ENCODE results near the gene C1orf146.

Gene C1orf146, protein sequence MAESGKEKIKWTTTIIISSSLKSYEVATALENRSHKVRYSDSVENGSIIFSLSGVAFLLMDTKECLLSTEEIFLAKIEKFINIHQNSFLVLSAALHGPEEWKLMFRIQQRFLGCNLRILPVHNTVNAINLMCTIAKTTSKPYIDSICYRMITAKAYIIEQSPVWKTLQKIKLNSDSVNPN

DNA sequence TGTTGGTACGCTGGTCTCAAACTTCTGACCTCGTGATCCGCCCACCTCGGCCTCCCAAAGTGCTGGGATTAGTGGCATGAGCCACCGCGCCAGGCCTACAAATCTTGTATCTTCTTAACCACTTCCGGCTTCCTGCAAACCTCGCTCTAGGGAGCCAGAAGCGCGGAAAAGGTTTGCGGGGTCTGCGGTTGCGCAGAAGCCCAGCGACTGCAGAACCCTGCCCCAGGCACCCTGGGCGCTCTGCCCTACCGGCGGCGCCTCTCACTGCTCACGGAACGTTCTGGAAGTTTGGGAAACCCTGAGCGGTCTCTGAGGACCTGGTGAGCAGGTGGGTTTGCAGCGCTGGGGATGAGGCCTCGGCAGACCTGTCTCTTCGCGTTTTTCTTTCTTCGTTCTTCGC lies at the start of gene C1orf146:
C1orf146 (plus strand) TSS at position 195 of the 400 bp plus-strand sequence. CDS start 13,506 bp downstream, outside the sequence.
- H3K36me3 Mint-ChIP-seq (ENCODE audit: low read depth) = no peaks in the 10 kb centered on the region
- peaks cover 6% of the 10 kb centered on the region for H3K27me3 Mint-ChIP-seq (ENCODE audit: low read depth)
- H3K9me3 Mint-ChIP-seq = no peaks in the 10 kb centered on the region
- no peaks in the 10 kb centered on the region for H3K4me1 Mint-ChIP-seq (ENCODE audit: low read depth)
- H3K27ac Mint-ChIP-seq = no peak within 1 kb of the TSS
- no peak within 1 kb of the TSS for H3K4me3 Mint-ChIP-seq

DNA sequence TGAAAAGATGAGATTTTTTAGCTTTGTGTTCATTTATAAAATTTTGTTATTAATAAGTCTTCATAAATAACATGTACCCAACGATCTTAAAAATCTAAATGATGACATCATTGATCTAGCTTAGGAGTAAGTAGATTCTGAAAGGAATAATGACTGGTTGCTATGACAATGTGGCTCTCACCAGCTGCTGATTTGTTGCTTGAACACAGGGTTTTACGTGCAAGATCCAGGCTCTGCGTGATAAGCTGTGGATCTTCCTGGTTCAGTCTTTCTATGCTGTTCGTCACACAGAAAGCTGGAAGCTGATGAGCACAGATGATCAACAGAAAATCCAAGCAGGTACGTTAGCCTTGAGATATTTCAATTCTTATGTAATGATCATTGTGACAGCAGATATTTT lies 49.1 kb upstream of the C1orf146 start:
- H3K36me3 Mint-ChIP-seq (ENCODE audit: low read depth) = no peaks in the 10 kb centered on the region
- no peaks in the 10 kb centered on the region for H3K27me3 Mint-ChIP-seq (ENCODE audit: low read depth)
- no peak overlapping the region for H3K4me3 Mint-ChIP-seq
- H3K9me3 Mint-ChIP-seq = no peaks in the 10 kb centered on the region
- H3K27ac Mint-ChIP-seq = no peak overlapping the region
- H3K4me1 Mint-ChIP-seq (ENCODE audit: low read depth) = no peaks in the 10 kb centered on the region

DNA sequence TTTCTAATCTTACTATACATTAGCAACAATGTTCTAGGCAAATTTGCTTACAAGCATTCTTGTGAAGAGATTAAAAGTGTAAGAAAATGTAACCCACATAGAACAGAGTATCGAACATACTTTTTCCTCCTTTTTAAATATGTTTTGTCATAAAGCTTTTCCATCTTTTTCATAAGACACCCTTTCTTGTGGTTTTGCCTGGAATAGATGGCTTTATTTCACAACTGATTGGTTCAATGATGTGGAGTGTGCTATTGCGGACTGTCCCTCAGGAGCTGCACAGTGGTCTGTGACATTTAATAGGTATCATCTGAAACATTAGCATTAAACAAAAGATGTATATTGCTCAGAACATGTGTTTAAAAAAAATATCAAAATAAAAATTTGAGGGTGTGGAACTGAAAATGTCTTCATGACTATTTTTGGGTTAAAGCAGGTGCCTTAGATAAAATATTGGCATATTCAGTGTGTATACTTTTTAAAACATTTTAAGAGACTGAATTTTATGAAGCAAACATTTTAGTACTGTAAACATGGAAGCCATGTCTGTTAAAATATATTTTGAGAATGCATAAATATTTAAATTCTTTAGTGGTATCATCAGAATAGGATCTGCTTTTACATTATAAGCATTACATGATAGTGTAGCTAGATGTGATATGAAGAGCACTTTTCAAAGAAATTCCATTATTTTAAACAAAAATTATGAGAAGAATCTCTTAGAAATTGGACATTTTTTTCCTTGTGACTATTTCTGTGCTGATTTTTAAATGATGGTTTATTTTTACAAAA lies 48.3 kb upstream of the C1orf146 start:
- H3K4me3 Mint-ChIP-seq = no peak overlapping the region
- H3K9me3 Mint-ChIP-seq = no peaks in the 10 kb centered on the region
- no peaks in the 10 kb centered on the region for H3K27me3 Mint-ChIP-seq (ENCODE audit: low read depth)
- H3K4me1 Mint-ChIP-seq (ENCODE audit: low read depth) = no peaks in the 10 kb centered on the region
- H3K27ac Mint-ChIP-seq = no peak overlapping the region
- H3K36me3 Mint-ChIP-seq (ENCODE audit: low read depth) = no peaks in the 10 kb centered on the region

DNA sequence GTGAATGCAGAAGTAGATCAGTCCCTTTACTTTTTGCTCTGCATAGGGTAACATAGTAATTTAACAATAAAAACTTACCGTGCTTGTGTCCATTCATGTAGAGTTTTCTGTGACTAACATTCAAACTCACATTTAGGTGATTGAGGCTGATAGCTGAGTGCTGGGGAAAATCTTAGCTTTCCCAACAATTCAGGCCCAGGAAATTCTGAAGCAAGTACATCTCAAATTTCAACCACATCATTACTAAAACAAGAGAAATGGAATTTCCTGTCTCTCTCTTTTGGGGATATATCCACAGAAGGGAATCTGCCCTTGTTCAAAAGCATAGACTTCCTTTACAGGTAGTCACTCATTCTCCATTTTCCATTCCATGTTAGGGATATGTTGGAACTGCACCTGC lies 33.1 kb upstream of the C1orf146 start:
- H3K4me1 Mint-ChIP-seq (ENCODE audit: low read depth) = no peaks in the 10 kb centered on the region
- no peak overlapping the region for H3K27ac Mint-ChIP-seq

DNA sequence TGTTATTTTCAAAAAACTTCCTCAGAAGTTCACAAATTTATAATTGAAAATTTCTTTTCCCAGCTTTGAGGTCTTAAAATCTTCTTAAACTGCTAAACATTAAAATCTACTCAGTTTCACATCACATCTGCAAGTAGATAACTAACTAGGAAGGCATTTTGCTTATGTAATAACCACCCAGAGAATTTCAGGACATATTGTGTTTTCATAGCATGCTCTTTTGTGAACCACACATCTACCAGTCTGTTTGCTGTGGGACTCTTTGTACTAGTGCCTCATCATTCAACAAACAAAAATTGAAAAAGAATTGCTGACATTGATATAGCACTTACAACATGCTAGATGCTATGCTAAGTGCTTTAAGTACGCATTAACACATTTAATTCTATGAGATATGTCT lies 31.6 kb upstream of the C1orf146 start:
- Mint-ChIP-seq H3K36me3 (ENCODE audit: low read depth) (no peaks in the 10 kb centered on the region), H3K4me1 (ENCODE audit: low read depth) (no peaks in the 10 kb centered on the region), H3K9me3 (no peaks in the 10 kb centered on the region), H3K27ac (no peak overlapping the region), H3K27me3 (ENCODE audit: low read depth) (no peaks in the 10 kb centered on the region), H3K4me3 (no peak overlapping the region)

More for the DNA sequence above, 33.1 kb upstream of the C1orf146 start:
- Mint-ChIP-seq H3K4me3 (no peak overlapping the region), H3K9me3 (no peaks in the 10 kb centered on the region), H3K36me3 (ENCODE audit: low read depth) (no peaks in the 10 kb centered on the region), H3K27me3 (ENCODE audit: low read depth) (no peaks in the 10 kb centered on the region)

DNA sequence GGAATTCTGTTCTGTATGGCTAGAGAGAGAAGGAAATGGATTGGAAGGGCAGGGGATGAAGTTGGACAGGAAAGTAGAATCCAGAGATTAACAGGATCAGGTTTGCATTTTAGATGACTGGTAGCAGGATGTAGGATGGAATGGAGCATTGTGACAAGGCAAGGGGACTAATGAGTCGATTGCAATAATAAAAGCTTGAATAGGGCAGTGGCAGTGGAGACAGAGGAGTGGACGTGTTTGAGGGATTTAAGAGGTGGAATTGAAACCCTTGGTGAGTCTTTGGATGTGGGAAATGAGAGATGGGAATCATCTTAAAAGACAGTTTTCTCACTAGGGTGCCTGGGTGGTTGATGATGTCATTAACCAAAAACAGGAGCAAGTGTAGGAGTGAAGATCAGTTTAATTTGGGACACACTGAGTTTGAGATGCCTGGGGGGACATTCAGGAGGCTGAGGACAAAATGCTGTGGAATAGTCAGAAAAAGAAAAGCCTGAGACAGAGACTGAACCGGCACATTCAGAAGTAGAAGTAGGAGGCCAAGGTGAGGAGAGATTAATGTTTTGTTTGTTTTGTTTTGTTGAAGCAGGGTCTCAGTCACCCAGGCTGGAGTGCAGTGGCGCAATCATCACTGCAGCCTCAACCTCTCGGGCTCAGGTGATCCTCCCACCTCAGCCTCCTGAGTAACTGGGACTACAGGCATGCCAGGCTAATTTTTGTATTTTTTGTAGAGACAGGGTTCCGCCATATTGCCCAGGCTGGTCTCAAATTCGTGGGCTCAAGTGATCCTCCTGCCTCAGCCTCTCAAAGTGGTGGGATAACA lies 29.1 kb upstream of the C1orf146 start:
- no peaks in the 10 kb centered on the region for H3K9me3 Mint-ChIP-seq
- H3K36me3 Mint-ChIP-seq (ENCODE audit: low read depth) = no peaks in the 10 kb centered on the region
- H3K27ac Mint-ChIP-seq = no peak overlapping the region
- no peaks in the 10 kb centered on the region for H3K4me1 Mint-ChIP-seq (ENCODE audit: low read depth)
- H3K4me3 Mint-ChIP-seq = no peak overlapping the region
- H3K27me3 Mint-ChIP-seq (ENCODE audit: low read depth) = no peaks in the 10 kb centered on the region

DNA sequence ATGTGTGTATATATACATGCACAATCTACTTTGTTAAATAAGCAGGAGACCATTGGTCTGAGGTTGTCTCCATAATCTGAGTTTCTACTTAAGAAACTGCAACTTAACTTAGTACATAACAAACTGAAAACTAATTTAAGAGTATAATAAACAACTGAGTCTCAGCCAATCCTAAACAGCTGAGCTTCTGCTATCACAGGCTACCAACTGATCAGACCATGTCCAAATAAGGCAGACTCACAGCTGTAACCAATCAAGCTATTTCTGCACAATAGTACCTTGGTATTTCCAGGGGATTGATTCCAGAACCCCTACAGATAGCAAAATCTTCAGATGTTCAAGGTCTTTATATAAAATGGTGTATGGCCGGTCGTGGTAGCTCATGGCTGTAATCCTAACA lies 26.0 kb upstream of the C1orf146 start:
- peaks cover under 1% of the 10 kb centered on the region for H3K4me1 Mint-ChIP-seq (ENCODE audit: low read depth)
- H3K36me3 Mint-ChIP-seq (ENCODE audit: low read depth) = no peaks in the 10 kb centered on the region
- H3K4me3 Mint-ChIP-seq = no peak overlapping the region
- no peaks in the 10 kb centered on the region for H3K9me3 Mint-ChIP-seq
- no peak overlapping the region for H3K27ac Mint-ChIP-seq
- no peaks in the 10 kb centered on the region for H3K27me3 Mint-ChIP-seq (ENCODE audit: low read depth)

DNA sequence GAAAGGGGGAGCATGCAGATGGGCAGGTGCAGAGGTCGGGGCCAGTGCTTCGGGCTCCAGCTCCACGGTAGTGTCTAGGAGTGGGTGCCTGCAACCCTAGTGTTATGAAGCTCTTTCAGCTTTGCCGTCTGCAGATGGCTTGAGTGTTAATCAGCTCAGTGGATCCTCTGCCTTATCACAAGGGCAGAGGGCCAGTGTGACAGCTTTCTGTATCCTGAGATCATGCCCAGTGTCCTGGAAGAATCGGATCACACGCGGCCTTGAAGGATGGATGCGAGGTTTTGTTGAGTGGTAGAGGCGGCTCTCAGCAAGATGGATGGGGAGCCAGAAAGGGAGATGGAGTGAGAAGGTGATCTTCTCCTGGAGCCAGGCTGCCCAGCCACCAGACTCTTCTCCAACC lies 25.5 kb upstream of the C1orf146 start:
- H3K4me1 Mint-ChIP-seq (ENCODE audit: low read depth) = peaks cover 3% of the 10 kb centered on the region
- H3K4me3 Mint-ChIP-seq = no peak overlapping the region
- no peaks in the 10 kb centered on the region for H3K36me3 Mint-ChIP-seq (ENCODE audit: low read depth)
- H3K27ac Mint-ChIP-seq = no peak overlapping the region
- no peaks in the 10 kb centered on the region for H3K9me3 Mint-ChIP-seq
- no peaks in the 10 kb centered on the region for H3K27me3 Mint-ChIP-seq (ENCODE audit: low read depth)

DNA sequence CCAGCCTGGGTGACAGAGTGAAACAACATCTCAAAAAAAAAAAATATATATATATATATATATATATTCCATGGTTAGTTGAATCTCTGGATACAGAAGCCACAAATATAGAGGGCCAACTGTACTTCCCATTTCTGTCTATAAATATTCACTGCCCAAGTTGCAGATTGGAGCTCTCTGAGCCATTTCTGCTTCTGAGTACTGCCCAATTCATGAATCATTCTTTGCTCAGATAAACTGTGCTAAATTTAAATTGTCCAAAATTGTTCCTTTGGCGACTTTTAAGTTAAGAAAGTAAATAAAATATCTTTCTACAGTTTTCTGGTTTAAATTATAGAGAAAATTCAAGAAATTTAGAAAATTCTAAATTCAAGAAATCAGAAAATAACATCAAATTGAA lies 23.2 kb upstream of the C1orf146 start:
- H3K4me3 Mint-ChIP-seq = no peak overlapping the region
- H3K9me3 Mint-ChIP-seq = no peaks in the 10 kb centered on the region
- H3K36me3 Mint-ChIP-seq (ENCODE audit: low read depth) = no peaks in the 10 kb centered on the region
- no peak overlapping the region for H3K27ac Mint-ChIP-seq
- no peaks in the 10 kb centered on the region for H3K27me3 Mint-ChIP-seq (ENCODE audit: low read depth)
- peaks cover 3% of the 10 kb centered on the region for H3K4me1 Mint-ChIP-seq (ENCODE audit: low read depth)

DNA sequence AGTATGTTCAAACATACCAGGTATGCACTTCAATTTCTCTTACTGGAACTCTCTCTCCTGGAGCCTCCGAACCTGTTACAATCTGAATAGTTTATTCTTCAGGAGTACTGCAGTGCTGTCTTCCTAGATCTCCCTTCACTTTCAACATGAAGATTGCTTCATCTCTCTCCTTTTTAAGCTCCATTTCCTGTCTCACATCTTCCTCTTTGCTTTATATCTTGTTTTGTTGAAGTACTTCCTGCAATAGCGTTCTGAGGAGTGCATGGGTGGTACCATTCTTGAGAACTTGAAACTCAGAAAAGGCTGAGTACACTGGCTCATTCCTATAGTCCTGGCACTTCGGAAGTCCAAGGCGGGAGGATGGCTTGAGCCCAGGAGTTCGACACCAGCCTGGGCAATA lies 15.7 kb upstream of the C1orf146 start:
- Mint-ChIP-seq H3K36me3 (ENCODE audit: low read depth) (peaks cover 7% of the 10 kb centered on the region), H3K9me3 (peaks cover 8% of the 10 kb centered on the region), H3K4me3 (no peak overlapping the region), H3K4me1 (ENCODE audit: low read depth) (peaks cover 15% of the 10 kb centered on the region), H3K27ac (peak overlapping the region; percentile 37), H3K27me3 (ENCODE audit: low read depth) (no peaks in the 10 kb centered on the region)

DNA sequence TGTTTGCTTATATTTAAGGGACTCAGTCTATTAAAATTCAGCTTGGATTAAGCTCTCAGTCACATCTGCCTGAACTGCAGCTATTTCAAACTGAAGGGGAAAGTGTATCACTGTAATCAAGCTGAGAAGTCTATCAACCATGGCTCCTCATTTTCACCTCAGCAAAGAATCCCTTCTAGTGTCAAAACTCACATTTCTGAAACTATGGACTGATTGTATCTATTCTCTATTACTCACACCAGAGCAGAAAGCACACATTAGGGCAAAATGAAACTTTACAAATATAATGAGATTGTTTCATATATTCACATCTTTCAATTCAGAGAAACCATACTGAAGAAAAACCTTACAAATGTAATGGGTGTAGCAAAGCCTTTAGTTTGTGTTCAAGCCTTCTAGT lies 14.6 kb upstream of the C1orf146 start:
- Mint-ChIP-seq H3K27me3 (ENCODE audit: low read depth) (no peaks in the 10 kb centered on the region), H3K4me3 (no peak overlapping the region), H3K27ac (no peak overlapping the region), H3K9me3 (peaks cover 8% of the 10 kb centered on the region), H3K36me3 (ENCODE audit: low read depth) (peaks cover 7% of the 10 kb centered on the region), H3K4me1 (ENCODE audit: low read depth) (peaks cover 14% of the 10 kb centered on the region)

DNA sequence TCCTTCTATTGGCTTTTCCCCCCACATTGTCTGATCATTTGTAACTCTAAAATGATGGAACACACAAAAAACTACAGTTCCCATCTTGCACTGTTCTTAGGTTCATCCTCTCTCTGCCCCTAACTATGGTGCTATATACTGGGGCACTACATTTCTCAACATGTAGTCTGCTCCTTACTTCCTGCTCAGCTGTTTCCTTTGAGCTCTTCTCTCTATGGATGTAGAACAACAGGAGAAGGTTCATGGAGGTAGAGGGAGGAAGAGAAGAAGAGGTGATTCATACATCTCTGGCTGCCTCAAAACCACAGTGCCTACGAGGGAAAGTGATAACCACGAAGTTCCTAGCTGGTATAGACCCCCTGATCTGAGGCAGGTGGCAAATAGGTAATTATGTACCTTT lies 7.0 kb upstream of the C1orf146 start:
- no peaks in the 10 kb centered on the region for H3K36me3 Mint-ChIP-seq (ENCODE audit: low read depth)
- H3K27me3 Mint-ChIP-seq (ENCODE audit: low read depth) = peaks cover 4% of the 10 kb centered on the region
- H3K4me3 Mint-ChIP-seq = no peak overlapping the region
- H3K27ac Mint-ChIP-seq = no peak overlapping the region
- no peaks in the 10 kb centered on the region for H3K4me1 Mint-ChIP-seq (ENCODE audit: low read depth)
- H3K9me3 Mint-ChIP-seq = peaks cover 3% of the 10 kb centered on the region

DNA sequence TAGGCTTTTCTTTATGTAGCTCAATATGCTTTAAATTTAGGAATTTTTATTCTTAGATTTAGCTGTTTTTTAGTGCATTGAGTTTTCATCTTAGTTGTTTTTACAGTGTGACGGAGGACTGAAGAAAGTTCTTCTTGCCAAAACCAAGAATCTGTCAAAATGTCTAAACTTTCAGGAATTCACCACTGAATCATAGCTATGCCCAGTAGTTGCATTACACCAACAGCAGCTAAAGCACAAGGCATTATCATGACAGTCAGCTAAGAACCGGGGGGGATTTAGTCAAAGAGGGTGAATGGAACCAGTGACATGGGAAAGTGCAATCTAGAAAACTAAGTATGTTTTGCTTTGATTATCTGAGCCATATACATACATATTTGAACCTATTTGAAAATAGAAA lies 6.5 kb upstream of the C1orf146 start:
- H3K9me3 Mint-ChIP-seq = peaks cover 3% of the 10 kb centered on the region
- no peaks in the 10 kb centered on the region for H3K36me3 Mint-ChIP-seq (ENCODE audit: low read depth)
- no peak overlapping the region for H3K27ac Mint-ChIP-seq
- peaks cover 4% of the 10 kb centered on the region for H3K27me3 Mint-ChIP-seq (ENCODE audit: low read depth)
- H3K4me1 Mint-ChIP-seq (ENCODE audit: low read depth) = no peaks in the 10 kb centered on the region
- no peak overlapping the region for H3K4me3 Mint-ChIP-seq

DNA sequence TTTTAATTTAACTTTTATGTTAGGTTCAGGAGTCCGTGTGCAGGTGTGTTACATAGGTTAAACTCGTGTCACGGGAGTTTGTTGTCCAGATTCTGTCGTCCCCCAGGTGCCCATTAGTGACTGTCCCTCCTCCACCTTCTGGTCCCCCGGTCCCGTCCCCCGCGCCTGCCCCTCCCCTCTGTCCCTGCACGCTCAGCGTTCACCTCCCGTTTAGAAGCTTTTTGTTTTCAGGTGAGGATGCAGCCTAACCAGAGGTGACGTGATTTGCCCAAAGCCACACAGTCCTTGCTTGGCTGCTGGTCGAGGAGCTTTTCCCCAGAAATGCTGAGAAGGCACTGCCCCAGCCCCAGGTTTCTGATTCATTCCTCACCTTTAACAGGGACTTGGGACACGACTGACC lies 844 bp downstream of the C1orf146 start:
- Mint-ChIP-seq H3K4me3 (no peak overlapping the region), H3K9me3 (no peaks in the 10 kb centered on the region), H3K27ac (no peak overlapping the region), H3K4me1 (ENCODE audit: low read depth) (no peaks in the 10 kb centered on the region), H3K27me3 (ENCODE audit: low read depth) (peaks cover 6% of the 10 kb centered on the region), H3K36me3 (ENCODE audit: low read depth) (no peaks in the 10 kb centered on the region)

DNA sequence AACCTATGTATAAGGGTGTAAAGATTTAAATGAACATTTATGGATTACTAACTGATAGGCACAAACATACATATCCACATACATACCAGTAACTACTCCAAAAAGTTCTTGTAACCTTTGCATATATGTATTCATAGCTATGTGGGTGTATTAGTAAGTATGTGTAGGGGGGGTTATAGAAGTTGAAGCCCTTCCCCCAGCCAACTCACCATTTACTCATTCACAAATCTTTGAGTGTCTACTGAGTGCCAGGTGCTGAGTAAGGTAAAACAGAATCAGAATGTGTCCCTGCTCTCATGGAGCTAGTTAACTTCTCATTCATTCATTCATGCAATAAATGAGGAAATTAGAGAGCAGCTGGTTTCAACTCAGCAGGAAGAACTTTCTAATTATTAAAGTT lies 1.3 kb downstream of the C1orf146 start:
- Mint-ChIP-seq H3K4me3 (no peak overlapping the region), H3K4me1 (ENCODE audit: low read depth) (no peaks in the 10 kb centered on the region), H3K27me3 (ENCODE audit: low read depth) (peaks cover 6% of the 10 kb centered on the region), H3K27ac (no peak overlapping the region), H3K36me3 (ENCODE audit: low read depth) (no peaks in the 10 kb centered on the region), H3K9me3 (no peaks in the 10 kb centered on the region)
